K562 (cell line): ENCODE measurements around the gene JAK3. TPM values are rescaled to one million over a fixed set of nuclear protein-coding genes. Genes with fewer than 3 reads are reported as not detected.

Source experiments
- ATAC-seq: fragments of 200-7000 bp; cut with Tn5 transposase; 3 replicates; pipeline ENCODE4 v1.9.1; 2020; ENCODE audit warnings: moderate library complexity
- BruUV-seq: library from RNA; stranded (reverse); fragments of 400-500 nt; replicated peaks from 2 replicates; lab custom pipeline; 2021; lab: Mats Ljungman, UMichigan
- CTCF ChIA-PET: fragments of 300-600 bp; formaldehyde crosslinking; extraction: SDS; loops from one replicate; lab custom pipeline; 2021; ENCODE audit warnings: low intra/inter-chr PET ratio; lab: Yijun Ruan, JAX
- POLR2A ChIA-PET: fragments of 300-600, 350-650 bp; sonication (Branson Sonifier 250); formaldehyde crosslinking; extraction: SDS; loops from one replicate; lab custom pipeline; 2021; ENCODE audit warnings: antibody characterized with exemption, inconsistent platforms; lab: Yijun Ruan, JAX
- DNase-seq, 4 experiments: peaks; one replicate each; pipeline versions ENCODE4 v3.0.0 to v3.0.0-alpha.2; 2011 to 2018; ENCODE audit warnings: low spot score in 3 of 4, mixed read lengths in 3 of 4; ENCODE audit errors: extremely low read depth in 1 of 4
- FAIRE-seq: peaks from 2 replicates; lab custom pipeline; 2011; peaks lifted over from hg19 to GRCh38; lab: Jason Lieb, UNC
- H2AFZ ChIP-seq: 2 replicates; pipeline ENCODE4 v1.6.0; 2011; ENCODE audit warnings: low read depth, low read length, control low read depth, inconsistent platforms
- H3K27ac ChIP-seq: fragments of 200-600 bp; 3 replicates; pipeline ENCODE4 v1.8.0; 2011; ENCODE audit warnings: low read depth, mild to moderate bottlenecking, control low read depth, inconsistent platforms, low read length, moderate library complexity, mixed read lengths; ENCODE audit errors: extremely low read depth
- H3K27me3 ChIP-seq, 2 experiments: fragments of 300-600 bp in 1 of 2; 2 replicates in 1 of 2; 3 replicates in 1 of 2; pipeline versions ENCODE4 v1.6.0 to v1.8.0; 2011; ENCODE audit warnings: inconsistent platforms in 2 of 2, low read length in 2 of 2, mild to moderate bottlenecking in 1 of 2, mixed read lengths in 1 of 2, moderate library complexity in 1 of 2; ENCODE audit not compliant: control insufficient read depth in 2 of 2, insufficient read depth in 2 of 2
- H3K36me3 ChIP-seq: fragments of 300-600 bp; 3 replicates; pipeline ENCODE4 v1.8.0; 2011; ENCODE audit warnings: mild to moderate bottlenecking, low read length, inconsistent platforms; ENCODE audit not compliant: control insufficient read depth, insufficient read depth
- H3K4me1 ChIP-seq, 2 experiments: fragments of 200-600 bp in 1 of 2; replicated peaks in 1 of 2; 2 replicates in 1 of 2; 3 replicates in 1 of 2; pipeline versions ENCODE4 v1.5.1 to v1.8.0; 2011; ENCODE audit warnings: inconsistent platforms in 2 of 2, low read length in 2 of 2, mild to moderate bottlenecking in 1 of 2, mixed read lengths in 1 of 2, moderate library complexity in 1 of 2; ENCODE audit not compliant: control insufficient read depth in 2 of 2, insufficient read depth in 2 of 2
- H3K4me2 ChIP-seq: 2 replicates; pipeline ENCODE4 v1.6.1; 2011; ENCODE audit warnings: low read length, control low read depth, inconsistent platforms, mixed read lengths; ENCODE audit not compliant: insufficient read depth
- H3K4me3 ChIP-seq: fragments of 200-600 bp; sonication (generic), shearing (Covaris generic); 2 replicates; pipeline ENCODE4 v1.5.1; 2016; ENCODE audit warnings: control low read depth, inconsistent platforms
- H3K79me2 ChIP-seq: fragments of 200-600 bp; 3 replicates; pipeline ENCODE4 v1.8.0; 2011; ENCODE audit warnings: low read length, inconsistent platforms; ENCODE audit not compliant: control insufficient read depth, insufficient read depth
- H3K9ac ChIP-seq, 2 experiments: 2 replicates each; pipeline versions ENCODE4 v1.6.0 to v1.6.1; 2011; ENCODE audit warnings: low read depth in 2 of 2, low read length in 2 of 2, control low read depth in 1 of 2, inconsistent platforms in 1 of 2, mild to moderate bottlenecking in 1 of 2, mixed read lengths in 1 of 2; ENCODE audit not compliant: insufficient read depth in 1 of 2
- H3K9me1 ChIP-seq: one replicate; pipeline ENCODE4 v1.6.0; 2011; ENCODE audit warnings: inconsistent platforms, mild to moderate bottlenecking, low read length, moderate library complexity; ENCODE audit not compliant: control insufficient read depth, insufficient read depth
- H3K9me3 ChIP-seq: replicated peaks from 2 replicates; pipeline ENCODE4 v1.5.1; 2011; ENCODE audit warnings: low read depth, low read length, inconsistent platforms; ENCODE audit not compliant: control insufficient read depth, insufficient read depth
- H4K20me1 ChIP-seq: replicated peaks from 2 replicates; pipeline ENCODE4 v1.6.1; 2011; ENCODE audit warnings: low read length, inconsistent platforms, mixed read lengths; ENCODE audit not compliant: control insufficient read depth, insufficient read depth
- FOXJ3 ChIP-seq: sonication (generic); formaldehyde crosslinking; IDR thresholded peaks from 2 replicates; pipeline ENCODE4 v1.4.0; 2020; ENCODE audit warnings: mild to moderate bottlenecking, missing genetic modification reagents
- MAFF ChIP-seq: IDR thresholded peaks from 2 replicates; pipeline ENCODE4 v1.6.1; 2012; ENCODE audit warnings: low read length, improper control_type of control experiment
- TARDBP ChIP-seq: fragments of 450-650 bp; IDR thresholded peaks from 2 replicates; pipeline ENCODE4 v1.6.1; 2016
- WGBS: fragments of 100-300 bp; shearing (Covaris generic); methylation state at CpG from one replicate; pipeline ENCODE4 v1.1.6; 2016; ENCODE audit warnings: low coverage, mixed read lengths; ENCODE audit not compliant: insufficient coverage; ENCODE audit errors: missing lambda C conversion rate; 5-methylcytosine and 5-hydroxymethylcytosine counted together
- in situ Hi-C: fragments of 300-500 bp; cut with MboI; formaldehyde crosslinking; loops from 4 replicates; pipeline ENCODE4 v1.15.0; 2018; ENCODE audit warnings: inconsistent platforms, mixed read lengths
- intact Hi-C: fragments of 100-400 bp; cut with micrococcal nuclease; formaldehyde crosslinking; loops from 2 replicates; pipeline ENCODE4 v1.14.2; 2022
- polyA plus RNA-seq, 8 experiments: library from polyadenylated mRNA; depleted of rRNA in 4 of 8; stranded (reverse) in 5 of 8; unstranded in 3 of 8; fragments of >200 nt; fragmentation: Nextera tagmentation in 2 of 8; fragmentation: Illumina TruSeq in 1 of 8; extraction: Ambion mirVana in 2 of 8; extraction: Trizol in 1 of 8; gene quantifications; 2 replicates each; pipeline versions ENCODE4 v1.2.1 to v1.2.3, GENCODE V29; 2011 to 2014; ENCODE audit warnings: inconsistent platforms in 1 of 8, missing spikeins in 1 of 8
- total RNA-seq, 7 experiments: library from RNA; depleted of rRNA in 6 of 7; stranded (reverse); fragments of >200 nt in 6 of 7; fragmentation: Illumina TruSeq in 2 of 7; extraction: Trizol in 2 of 7; gene quantifications; 2 replicates each; pipeline versions ENCODE4 v1.2.1 to v1.2.3, GENCODE V29; 2011 to 2021; ENCODE audit warnings: low replicate concordance in 1 of 7
- TF ChIP-seq, protein P1 (sequence below): fragments of 250-450 bp; sonication (Bioruptor Pico); IDR thresholded peaks from 2 replicates; pipeline ENCODE4 v1.4.0; 2020; ENCODE audit warnings: mild to moderate bottlenecking, moderate library complexity, borderline replicate concordance

JAK3 gene
- total and polyA plus RNA-seq, 9 of the 15 experiments (the other 6 are each of a cell fraction or from before 2014, with no cell fraction given) = 0.01 to 0.18 (median 0.07) TPM; not detected in 1

DNA sequence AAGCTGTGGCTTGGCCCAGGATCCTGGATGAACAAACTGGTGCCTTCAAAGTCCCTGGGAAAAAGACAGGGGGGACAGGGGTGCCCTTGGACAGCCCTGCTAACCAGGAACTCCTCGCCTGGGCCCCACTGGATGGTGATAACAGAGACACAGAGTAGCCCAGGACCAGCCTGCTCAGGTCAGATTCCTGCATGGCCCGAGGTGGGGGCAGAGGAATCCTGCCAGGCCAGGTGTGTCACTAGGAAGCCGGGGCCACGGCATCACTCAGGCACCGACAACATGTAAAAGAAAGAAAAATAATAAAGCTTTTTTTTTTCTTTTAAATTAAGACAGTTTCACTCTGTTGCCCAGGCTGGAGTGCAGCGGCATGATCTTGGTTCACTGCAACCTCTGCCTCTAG lies 6.3 kb upstream of the JAK3 start:
- in situ Hi-C loops = loop anchor here (10.0 kb wide), 1 partner anchor 149 kb away; no protein-coding TSS in a partner anchor
- ATAC-seq = no peak
- intact Hi-C loops = no loop called here
- H3K9ac ChIP-seq = 0 out of 4 replicates have a peak overlapping the region, but pooled peaks of 1 of the 2 experiments have one; percentile 76
- H3K9me3 ChIP-seq = no peaks in the 10 kb centered on the region
- BruUV-seq = no TSS peak
- no peaks in the 10 kb centered on the region for H4K20me1 ChIP-seq
- H3K9me1 ChIP-seq = no peaks in the 10 kb centered on the region
- no peak for DNase-seq
- H3K27ac ChIP-seq = no peak overlapping the region
- ChIA-PET POLR2A (no interaction called here), CTCF (no interaction called here)
- 53% methylated on average over 6 of the region's 6 CpGs for WGBS
- peaks cover 0 to 7% of the 10 kb centered on the region in 2 experiments; a peak in 3 of 5 replicates for H3K4me1 ChIP-seq
- no peak for TF ChIP-seq MAFF
- TF ChIP-seq, protein P1, sequence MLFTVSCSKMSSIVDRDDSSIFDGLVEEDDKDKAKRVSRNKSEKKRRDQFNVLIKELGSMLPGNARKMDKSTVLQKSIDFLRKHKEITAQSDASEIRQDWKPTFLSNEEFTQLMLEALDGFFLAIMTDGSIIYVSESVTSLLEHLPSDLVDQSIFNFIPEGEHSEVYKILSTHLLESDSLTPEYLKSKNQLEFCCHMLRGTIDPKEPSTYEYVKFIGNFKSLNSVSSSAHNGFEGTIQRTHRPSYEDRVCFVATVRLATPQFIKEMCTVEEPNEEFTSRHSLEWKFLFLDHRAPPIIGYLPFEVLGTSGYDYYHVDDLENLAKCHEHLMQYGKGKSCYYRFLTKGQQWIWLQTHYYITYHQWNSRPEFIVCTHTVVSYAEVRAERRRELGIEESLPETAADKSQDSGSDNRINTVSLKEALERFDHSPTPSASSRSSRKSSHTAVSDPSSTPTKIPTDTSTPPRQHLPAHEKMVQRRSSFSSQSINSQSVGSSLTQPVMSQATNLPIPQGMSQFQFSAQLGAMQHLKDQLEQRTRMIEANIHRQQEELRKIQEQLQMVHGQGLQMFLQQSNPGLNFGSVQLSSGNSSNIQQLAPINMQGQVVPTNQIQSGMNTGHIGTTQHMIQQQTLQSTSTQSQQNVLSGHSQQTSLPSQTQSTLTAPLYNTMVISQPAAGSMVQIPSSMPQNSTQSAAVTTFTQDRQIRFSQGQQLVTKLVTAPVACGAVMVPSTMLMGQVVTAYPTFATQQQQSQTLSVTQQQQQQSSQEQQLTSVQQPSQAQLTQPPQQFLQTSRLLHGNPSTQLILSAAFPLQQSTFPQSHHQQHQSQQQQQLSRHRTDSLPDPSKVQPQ (CRISPR knock-in tag) = no peak
- TF ChIP-seq TARDBP = no peak
- TF ChIP-seq FOXJ3 (CRISPR knock-in tag) = no peak
- H3K4me3 ChIP-seq = no peak overlapping the region
- H3K36me3 ChIP-seq = no peaks in the 10 kb centered on the region
- no peaks in the 10 kb centered on the region for H3K27me3 ChIP-seq
- peaks cover under 1% of the 10 kb centered on the region; the same call in 1 of the 3 replicates for H3K79me2 ChIP-seq
- FAIRE-seq = no peak
- H2AFZ ChIP-seq = no peak overlapping the region
- no peak overlapping the region for H3K4me2 ChIP-seq
